IgD-negative memory B cell (primary cell): Measurements from ENCODE around the gene KCNK16. TPM values are rescaled to one million over a fixed set of nuclear protein-coding genes. Genes with fewer than 3 reads are reported as not detected.
A peak's percentile ranks its signal among the peaks of the same experiment; 100 is the strongest.

Experiments used
- H3K27ac Mint-ChIP-seq, 3 donors: one replicate each; pipeline ENCODE4 v1.8.0; 2020 to 2022; ENCODE audit warnings: mild to moderate bottlenecking in 3 of 3, mixed read lengths in 3 of 3, moderate library complexity in 1 of 3
- H3K27me3 Mint-ChIP-seq: one replicate; pipeline ENCODE4 v1.8.0; 2021; ENCODE audit warnings: mixed read lengths
- H3K36me3 Mint-ChIP-seq: one replicate; pipeline ENCODE4 v1.8.0; 2020; ENCODE audit warnings: mild to moderate bottlenecking, mixed read lengths
- H3K4me1 Mint-ChIP-seq, 3 donors: one replicate each; pipeline ENCODE4 v1.8.0; 2020 to 2022; ENCODE audit warnings: mixed read lengths in 3 of 3, mild to moderate bottlenecking in 1 of 3
- H3K4me3 Mint-ChIP-seq, 4 donors: one replicate each; pipeline ENCODE4 v1.8.0; 2020 to 2022; ENCODE audit warnings: mild to moderate bottlenecking in 4 of 4, mixed read lengths in 4 of 4, moderate library complexity in 3 of 4
- H3K9me3 Mint-ChIP-seq, 3 donors: one replicate each; pipeline ENCODE4 v1.8.0; 2020 to 2021; ENCODE audit warnings: mixed read lengths in 3 of 3, mild to moderate bottlenecking in 1 of 3
- polyA plus RNA-seq: library from polyadenylated mRNA; unstranded; fragments of 300-500 nt; fragmentation: Illumina TruSeq; gene quantifications from one replicate; pipeline ENCODE4 v1.2.3, GENCODE V29; 2021

Gene KCNK16
- polyA plus RNA-seq, 1 donor from 2014 or later = not detected

GRCh38 chr6:39282774-39283173 lies 39.7 kb downstream of the KCNK16 start:
- Mint-ChIP-seq H3K36me3 (peaks cover 2% of the 10 kb centered on the region), H3K27me3 (peaks cover 14% of the 10 kb centered on the region), H3K27ac (no peak overlapping the region), H3K4me3 (no peak overlapping the region), H3K4me1 (peaks cover 0 to 2% (median 2%) of the 10 kb centered on the region in 3 donors), H3K9me3 (peaks cover 0 to 3% (median 0%) of the 10 kb centered on the region in 3 donors)

GRCh38 chr6:39281312-39281980 lies 41.1 kb downstream of the KCNK16 start:
- Mint-ChIP-seq H3K27ac (no peak overlapping the region), H3K4me1 (peaks cover 0 to 2% (median 2%) of the 10 kb centered on the region in 3 donors), H3K9me3 (peaks cover 0 to 5% (median 0%) of the 10 kb centered on the region in 3 donors), H3K36me3 (peaks cover 2% of the 10 kb centered on the region), H3K27me3 (peaks cover 14% of the 10 kb centered on the region), H3K4me3 (no peak overlapping the region)

- H3K27ac Mint-ChIP-seq = no peak overlapping the region
- no peak overlapping the region for H3K4me3 Mint-ChIP-seq
- H3K4me1 Mint-ChIP-seq = peaks cover 0 to 2% (median 0%) of the 10 kb centered on the region in 3 donors
- H3K27me3 Mint-ChIP-seq = peaks cover 15% of the 10 kb centered on the region
- peaks cover 2% of the 10 kb centered on the region for H3K36me3 Mint-ChIP-seq
- peaks cover 0 to 5% (median 0%) of the 10 kb centered on the region in 3 donors for H3K9me3 Mint-ChIP-seq
Measured at GRCh38 chr6:39280247-39280731, 42.2 kb downstream of the KCNK16 start.

- H3K36me3 Mint-ChIP-seq = no peaks in the 10 kb centered on the region
- H3K9me3 Mint-ChIP-seq = peaks cover 0 to 5% (median 0%) of the 10 kb centered on the region in 3 donors
Measured at GRCh38 chr6:39279539-39279938, 43.0 kb downstream of the KCNK16 start.

GRCh38 chr6:39276379-39276995 lies 46.0 kb downstream of the KCNK16 start:
- Mint-ChIP-seq H3K9me3 (peaks cover 0 to 5% (median 0%) of the 10 kb centered on the region in 3 donors), H3K4me3 (no peak overlapping the region), H3K4me1 (peaks cover 0 to 6% (median 5%) of the 10 kb centered on the region in 3 donors), H3K27me3 (peaks cover 9% of the 10 kb centered on the region), H3K36me3 (no peaks in the 10 kb centered on the region), H3K27ac (no peak overlapping the region)

More at GRCh38 chr6:39279539-39279938, 43.0 kb downstream of the KCNK16 start:
- Mint-ChIP-seq H3K4me1 (peaks cover 0 to 2% (median 0%) of the 10 kb centered on the region in 3 donors), H3K4me3 (no peak overlapping the region), H3K27me3 (peaks cover 13% of the 10 kb centered on the region), H3K27ac (no peak overlapping the region)

GRCh38 chr6:39274903-39275302 lies 47.6 kb downstream of the KCNK16 start:
- Mint-ChIP-seq H3K9me3 (peaks cover 0 to 5% (median 0%) of the 10 kb centered on the region in 3 donors), H3K27me3 (peaks cover 8% of the 10 kb centered on the region), H3K27ac (no peak overlapping the region), H3K36me3 (no peaks in the 10 kb centered on the region), H3K4me1 (peaks cover 0 to 5% (median 4%) of the 10 kb centered on the region in 3 donors), H3K4me3 (no peak overlapping the region)

- no peak overlapping the region for H3K27ac Mint-ChIP-seq
Measured at GRCh38 chr6:39274471-39274870, 48.0 kb downstream of the KCNK16 start.

GRCh38 chr6:39273406-39273821 lies 49.1 kb downstream of the KCNK16 start:
- H3K4me1 Mint-ChIP-seq = peaks cover 0 to 5% (median 4%) of the 10 kb centered on the region in 3 donors
- H3K27me3 Mint-ChIP-seq = peaks cover 8% of the 10 kb centered on the region
- no peaks in the 10 kb centered on the region for H3K36me3 Mint-ChIP-seq
- H3K27ac Mint-ChIP-seq = no peak overlapping the region
- H3K4me3 Mint-ChIP-seq = no peak overlapping the region
- peaks cover 0 to 5% (median 0%) of the 10 kb centered on the region in 3 donors for H3K9me3 Mint-ChIP-seq

More at GRCh38 chr6:39274471-39274870, 48.0 kb downstream of the KCNK16 start:
- no peak overlapping the region for H3K4me3 Mint-ChIP-seq
- H3K36me3 Mint-ChIP-seq = no peaks in the 10 kb centered on the region
- peaks cover 0 to 5% (median 4%) of the 10 kb centered on the region in 3 donors for H3K4me1 Mint-ChIP-seq
- H3K9me3 Mint-ChIP-seq = peaks cover 0 to 5% (median 0%) of the 10 kb centered on the region in 3 donors
- H3K27me3 Mint-ChIP-seq = peaks cover 8% of the 10 kb centered on the region

- peak overlapping the region in 1 of 3 donors; percentile 5 for H3K27ac Mint-ChIP-seq
- H3K4me1 Mint-ChIP-seq = peaks cover 0 to 5% (median 4%) of the 10 kb centered on the region in 3 donors
- H3K9me3 Mint-ChIP-seq = no peaks in the 10 kb centered on the region
- H3K4me3 Mint-ChIP-seq = no peak overlapping the region
- H3K36me3 Mint-ChIP-seq = peaks cover 3% of the 10 kb centered on the region
- peaks cover 11% of the 10 kb centered on the region for H3K27me3 Mint-ChIP-seq
Measured at GRCh38 chr6:39269961-39270360, 52.5 kb downstream of the KCNK16 start.

- no peak overlapping the region for H3K4me3 Mint-ChIP-seq
- peaks cover 0 to 5% (median 3%) of the 10 kb centered on the region in 3 donors for H3K4me1 Mint-ChIP-seq
- peaks cover 10% of the 10 kb centered on the region for H3K27me3 Mint-ChIP-seq
- H3K9me3 Mint-ChIP-seq = no peaks in the 10 kb centered on the region
- no peak overlapping the region for H3K27ac Mint-ChIP-seq
- H3K36me3 Mint-ChIP-seq = peaks cover 3% of the 10 kb centered on the region
Measured at GRCh38 chr6:39268721-39269120, 53.8 kb downstream of the KCNK16 start.

GRCh38 chr6:39268171-39268570 lies 54.3 kb downstream of the KCNK16 start:
- Mint-ChIP-seq H3K4me3 (no peak overlapping the region), H3K27me3 (peaks cover 5% of the 10 kb centered on the region), H3K36me3 (peaks cover 3% of the 10 kb centered on the region), H3K4me1 (peaks cover 0 to 3% (median 0%) of the 10 kb centered on the region in 3 donors), H3K27ac (no peak overlapping the region), H3K9me3 (no peaks in the 10 kb centered on the region)

- Mint-ChIP-seq H3K27ac (no peak overlapping the region), H3K4me3 (no peak overlapping the region), H3K9me3 (no peaks in the 10 kb centered on the region), H3K27me3 (peaks cover 9% of the 10 kb centered on the region), H3K36me3 (peaks cover 3% of the 10 kb centered on the region), H3K4me1 (no peaks in the 10 kb centered on the region)
Measured at GRCh38 chr6:39266782-39267355, 55.6 kb downstream of the KCNK16 start.

- Mint-ChIP-seq H3K27me3 (peaks cover 9% of the 10 kb centered on the region), H3K9me3 (no peaks in the 10 kb centered on the region), H3K36me3 (peaks cover 3% of the 10 kb centered on the region), H3K27ac (no peak overlapping the region), H3K4me1 (no peaks in the 10 kb centered on the region), H3K4me3 (no peak overlapping the region)
Measured at GRCh38 chr6:39266375-39266774, 56.1 kb downstream of the KCNK16 start.
